ENCODE results near the gene GRID1.

GRID1 gene

GRCh38 chr10:85786401-85786899, 580.1 kb downstream of the GRID1 start:
- no peak for DNase-seq (ENCODE audit: low read depth in 2 of 2)
- TF ChIP-seq, protein P1, sequence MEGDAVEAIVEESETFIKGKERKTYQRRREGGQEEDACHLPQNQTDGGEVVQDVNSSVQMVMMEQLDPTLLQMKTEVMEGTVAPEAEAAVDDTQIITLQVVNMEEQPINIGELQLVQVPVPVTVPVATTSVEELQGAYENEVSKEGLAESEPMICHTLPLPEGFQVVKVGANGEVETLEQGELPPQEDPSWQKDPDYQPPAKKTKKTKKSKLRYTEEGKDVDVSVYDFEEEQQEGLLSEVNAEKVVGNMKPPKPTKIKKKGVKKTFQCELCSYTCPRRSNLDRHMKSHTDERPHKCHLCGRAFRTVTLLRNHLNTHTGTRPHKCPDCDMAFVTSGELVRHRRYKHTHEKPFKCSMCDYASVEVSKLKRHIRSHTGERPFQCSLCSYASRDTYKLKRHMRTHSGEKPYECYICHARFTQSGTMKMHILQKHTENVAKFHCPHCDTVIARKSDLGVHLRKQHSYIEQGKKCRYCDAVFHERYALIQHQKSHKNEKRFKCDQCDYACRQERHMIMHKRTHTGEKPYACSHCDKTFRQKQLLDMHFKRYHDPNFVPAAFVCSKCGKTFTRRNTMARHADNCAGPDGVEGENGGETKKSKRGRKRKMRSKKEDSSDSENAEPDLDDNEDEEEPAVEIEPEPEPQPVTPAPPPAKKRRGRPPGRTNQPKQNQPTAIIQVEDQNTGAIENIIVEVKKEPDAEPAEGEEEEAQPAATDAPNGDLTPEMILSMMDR (IDR thresholded peaks at IDR 0.05; ENCODE audit: low read depth, low read length) = no peak
- no peak overlapping the region for H3K4me3 ChIP-seq (replicated peaks in 1 of 2; ENCODE audit: low read depth in 2 of 2, low read length in 2 of 2)

- no peak overlapping the region for H3K4me3 ChIP-seq (replicated peaks in 1 of 2; ENCODE audit: low read depth in 2 of 2, low read length in 2 of 2)
- no peak for DNase-seq (ENCODE audit: low read depth in 2 of 2)
- TF ChIP-seq, protein P1 (IDR thresholded peaks at IDR 0.05; ENCODE audit: low read depth, low read length) = no peak
Measured at GRCh38 chr10:85784792-85785191, 581.8 kb downstream of the GRID1 start.

DNA sequence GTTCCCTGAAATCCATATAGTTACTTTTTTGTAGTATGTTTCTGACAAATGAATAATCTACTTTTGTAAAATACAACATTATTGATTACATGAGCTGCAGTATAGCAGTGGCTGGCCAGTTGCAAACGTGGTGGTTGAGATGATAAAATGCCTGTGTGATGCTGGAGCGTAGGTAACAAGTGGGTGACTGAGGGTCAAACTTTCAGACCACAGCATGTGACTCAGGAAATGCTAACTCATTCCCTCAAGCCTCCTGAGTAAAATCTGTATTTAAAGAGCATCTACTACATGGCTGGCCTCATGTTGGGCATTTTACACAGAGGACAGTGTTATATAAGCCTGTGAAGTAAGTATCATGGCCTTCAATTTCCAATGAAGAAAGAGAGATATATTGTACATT, 585.2 kb downstream of the GRID1 start:
- no peak for DNase-seq (ENCODE audit: low read depth in 2 of 2)
- no peak overlapping the region for H3K4me3 ChIP-seq (replicated peaks in 1 of 2; ENCODE audit: low read depth in 2 of 2, low read length in 2 of 2)
- TF ChIP-seq, protein P1 (IDR thresholded peaks at IDR 0.05; ENCODE audit: low read depth, low read length) = no peak

GRCh38 chr10:85778074-85778473, 588.5 kb downstream of the GRID1 start:
- no peak overlapping the region for H3K4me3 ChIP-seq (replicated peaks in 1 of 2; ENCODE audit: low read depth in 2 of 2, low read length in 2 of 2)
- DNase-seq (ENCODE audit: low read depth in 2 of 2) = no peak
- TF ChIP-seq, protein P1 (IDR thresholded peaks at IDR 0.05; ENCODE audit: low read depth, low read length) = no peak

DNA sequence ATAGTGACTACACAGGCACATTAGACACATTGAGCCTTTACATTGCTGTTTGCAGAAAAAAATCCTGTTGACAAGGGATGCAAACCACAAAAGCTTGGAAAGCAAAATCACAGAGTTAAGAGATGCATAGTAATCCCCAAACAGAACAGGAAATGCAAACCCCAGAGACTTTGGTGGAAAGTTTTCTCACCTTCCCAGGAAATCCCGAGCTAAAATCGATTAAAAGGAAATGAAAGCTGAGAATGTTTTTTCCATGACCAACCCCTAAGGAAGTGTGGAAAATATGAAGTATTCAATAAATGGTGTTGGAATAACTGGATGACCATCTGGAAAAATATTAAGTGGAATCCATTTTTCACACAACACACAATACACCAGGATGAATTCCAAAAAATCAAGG, 598.7 kb downstream of the GRID1 start:
- no peak for DNase-seq (ENCODE audit: low read depth in 2 of 2)
- TF ChIP-seq, protein P1 (IDR thresholded peaks at IDR 0.05; ENCODE audit: low read depth, low read length) = no peak
- no peak overlapping the region for H3K4me3 ChIP-seq (replicated peaks in 1 of 2; ENCODE audit: low read depth in 2 of 2, low read length in 2 of 2)

GRCh38 chr10:85764108-85764507, 602.5 kb downstream of the GRID1 start:
- TF ChIP-seq, protein P1 (IDR thresholded peaks at IDR 0.05; ENCODE audit: low read depth, low read length) = no peak
- DNase-seq (ENCODE audit: low read depth in 2 of 2) = no peak
- no peak overlapping the region for H3K4me3 ChIP-seq (replicated peaks in 1 of 2; ENCODE audit: low read depth in 2 of 2, low read length in 2 of 2)

- no peak overlapping the region for H3K4me3 ChIP-seq (replicated peaks in 1 of 2; ENCODE audit: low read depth in 2 of 2, low read length in 2 of 2)
- no peak for DNase-seq (ENCODE audit: low read depth in 2 of 2)
- TF ChIP-seq, protein P1 (IDR thresholded peaks at IDR 0.05; ENCODE audit: low read depth, low read length) = no peak
Measured at GRCh38 chr10:85761906-85762445, 604.6 kb downstream of the GRID1 start.
